ENCODE data around the gene MISP3. TPM values are rescaled to one million over a fixed set of nuclear protein-coding genes. Genes with fewer than 3 reads are reported as not detected.

The MISP3 gene
- total and polyA plus RNA-seq, 9 of the 15 experiments (the other 6 are each of a cell fraction or from before 2014, with no cell fraction given) = 0.25 to 5.6 (median 1.6) TPM

- TF ChIP-seq JUN (IDR thresholded peaks at IDR 0.05; ENCODE audit: borderline replicate concordance, low read depth, low read length) (peak; percentile 36), JUN (CRISPR knock-in tag; IDR thresholded peaks at IDR 0.05; ENCODE audit: borderline replicate concordance) (no peak), RCOR1 (IDR thresholded peaks at IDR 0.05; ENCODE audit: borderline replicate concordance in 1 of 2, low read depth in 2 of 2, low read length in 2 of 2) (no peak; a peak in 1 of 4 replicates), CCAR2 (IDR thresholded peaks at IDR 0.05; ENCODE audit: low read depth, low read length) (no peak), RFX5 (IDR thresholded peaks at IDR 0.05; ENCODE audit: low read depth, low read length) (no peak), TSC22D4 (tag; IDR thresholded peaks at IDR 0.05) (no peak), ZNF77 (CRISPR knock-in tag; IDR thresholded peaks at IDR 0.05) (no peak), HIVEP1 (CRISPR knock-in tag; IDR thresholded peaks at IDR 0.05) (no peak), KDM2B (CRISPR knock-in tag; IDR thresholded peaks at IDR 0.05) (no peak), COPS2 (conservative IDR thresholded peaks at IDR 0.05) (no peak), ZNF644 (tag; IDR thresholded peaks at IDR 0.05; ENCODE audit: low read depth) (no peak; the same call in 1 of the 2 replicates), ATF4 (CRISPR knock-in tag; IDR thresholded peaks at IDR 0.05) (no peak; the same call in 1 of the 2 replicates), NR2C2 (CRISPR knock-in tag; IDR thresholded peaks at IDR 0.05) (peak; percentile 97), NR2C2 (tag; IDR thresholded peaks at IDR 0.05) (peak; percentile 100), PCBP1 (IDR thresholded peaks at IDR 0.05; ENCODE audit: low read depth, low read length, poor library complexity, severe bottlenecking) (no peak), MNT (conservative IDR thresholded peaks at IDR 0.05) (peak; percentile 79 to 83), MCM7 (IDR thresholded peaks at IDR 0.05) (no peak), DEAF1 (CRISPR knock-in tag; IDR thresholded peaks at IDR 0.05) (no peak), IRF1 (CRISPR knock-in tag; IDR thresholded peaks at IDR 0.05; ENCODE audit: borderline replicate concordance) (no peak), TAF7 (tag; IDR thresholded peaks at IDR 0.05) (peak; percentile 70; the same call in 1 of the 2 replicates), SMARCB1 (IDR thresholded peaks at IDR 0.05; ENCODE audit: insufficient read length, low read depth) (no peak), MTA1 (IDR thresholded peaks at IDR 0.05; ENCODE audit: borderline replicate concordance) (no peak), SAFB2 (IDR thresholded peaks at IDR 0.05; ENCODE audit: borderline replicate concordance, low read depth, low read length, severe bottlenecking) (no peak)
Measured at GRCh38 chr19:14080887-14081796, 8.6 kb downstream of the MISP3 start (continued).
